AML-193 (cell line): ENCODE results near the gene TUBGCP6.
"Not testable (repeated sequence)": the region's sequence is repeated elsewhere in the genome, so short reads cannot be mapped to it uniquely, and the experiment has no call there.

Source experiments
- DNase-seq, 2 experiments: peaks; one replicate each; lab custom pipeline; 2025; lab: John Stamatoyannopoulos, UW

Gene TUBGCP6

DNA sequence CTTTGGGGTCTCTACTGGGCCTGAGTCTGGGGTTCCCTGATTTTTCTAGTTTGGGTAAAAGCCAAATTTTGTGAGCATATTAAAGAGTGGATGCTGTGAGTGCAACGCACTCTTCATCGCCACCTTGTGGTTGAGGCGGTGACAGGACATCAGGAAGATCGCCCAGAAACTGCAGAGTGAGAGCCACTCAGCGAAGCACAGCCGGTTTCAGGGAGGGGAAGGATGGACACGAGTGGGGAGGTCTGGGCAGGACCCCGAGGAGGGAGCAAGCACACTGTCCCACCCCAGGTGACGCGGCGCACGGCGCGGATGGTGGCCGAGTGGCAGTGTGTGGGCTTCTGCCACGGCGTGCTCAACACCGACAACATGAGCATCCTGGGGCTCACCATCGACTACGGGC, 34.9 kb downstream of the TUBGCP6 start:
- DNase-seq: peak; percentile 39 to 61

DNA sequence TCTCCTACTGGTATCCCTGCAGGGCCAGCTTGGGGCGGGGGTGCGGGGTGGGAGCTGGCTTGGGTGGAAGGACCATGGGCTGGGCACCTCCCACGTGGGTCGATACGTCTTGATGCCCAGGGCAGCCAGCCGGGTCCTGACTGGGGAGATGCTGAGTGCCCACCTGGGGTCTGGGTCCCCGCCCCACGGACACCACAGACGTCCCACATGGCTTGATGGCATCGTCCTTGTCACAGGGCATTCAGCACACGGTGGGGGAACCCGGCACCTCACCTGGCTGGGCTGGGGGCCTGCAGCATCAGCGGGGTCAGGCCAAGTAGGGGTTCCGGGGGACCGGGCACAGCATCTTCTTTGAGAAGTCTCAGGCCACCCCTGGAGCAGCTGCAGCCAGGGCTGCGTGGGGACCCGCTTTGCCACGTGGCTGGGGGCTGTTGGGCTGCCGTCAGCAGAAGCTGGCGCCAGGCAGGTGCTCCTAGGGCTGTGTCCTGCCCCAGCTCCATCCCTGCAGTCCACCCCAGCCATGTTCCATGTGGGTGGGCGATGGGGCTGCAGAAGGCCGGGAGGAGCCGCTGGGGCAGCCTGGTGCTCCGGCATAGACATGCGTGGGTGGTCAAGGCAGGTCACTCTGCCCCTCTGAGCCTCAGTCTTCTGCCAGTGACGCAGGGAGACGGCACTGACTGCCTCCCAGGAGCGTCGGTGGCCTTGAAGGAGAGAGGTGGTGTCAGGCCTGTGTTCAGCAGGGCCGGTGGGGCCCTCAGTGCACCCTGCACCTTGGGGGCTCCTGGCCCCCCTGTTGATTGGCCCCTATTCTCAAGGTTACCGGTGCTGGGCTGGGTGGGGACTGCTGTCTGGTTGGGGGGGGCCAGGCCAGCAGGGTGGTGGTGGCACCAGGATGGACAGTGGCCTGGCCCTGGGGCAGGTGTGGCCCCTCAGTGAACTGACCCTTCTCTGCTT, 35.6 kb downstream of the TUBGCP6 start:
- no peak for DNase-seq

DNA sequence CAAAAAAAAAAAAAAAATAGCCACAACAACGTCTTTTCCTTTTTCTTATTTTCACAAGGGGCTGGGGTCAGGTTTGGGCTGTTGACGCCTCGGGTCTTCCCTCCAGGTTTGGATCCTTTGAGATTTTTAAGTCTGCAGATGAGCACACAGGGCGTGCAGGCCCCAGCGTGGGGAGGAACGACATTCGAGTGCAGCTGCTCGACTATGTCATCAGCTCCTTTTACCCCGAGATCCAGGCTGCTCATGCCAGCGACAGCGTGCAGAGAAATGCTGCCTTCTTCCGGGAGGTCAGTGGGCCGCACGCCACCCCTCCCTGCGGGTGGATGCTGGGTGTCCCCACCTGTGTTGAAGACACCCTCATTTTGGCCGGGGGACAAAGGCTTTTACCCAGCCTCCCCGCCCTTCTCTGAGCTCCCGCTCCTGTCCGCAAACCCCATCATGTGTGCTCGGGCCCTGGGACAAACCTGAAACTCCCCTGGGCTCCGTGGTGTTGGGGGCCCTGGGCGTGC, 36.3 kb downstream of the TUBGCP6 start:
- DNase-seq: no peak

DNA sequence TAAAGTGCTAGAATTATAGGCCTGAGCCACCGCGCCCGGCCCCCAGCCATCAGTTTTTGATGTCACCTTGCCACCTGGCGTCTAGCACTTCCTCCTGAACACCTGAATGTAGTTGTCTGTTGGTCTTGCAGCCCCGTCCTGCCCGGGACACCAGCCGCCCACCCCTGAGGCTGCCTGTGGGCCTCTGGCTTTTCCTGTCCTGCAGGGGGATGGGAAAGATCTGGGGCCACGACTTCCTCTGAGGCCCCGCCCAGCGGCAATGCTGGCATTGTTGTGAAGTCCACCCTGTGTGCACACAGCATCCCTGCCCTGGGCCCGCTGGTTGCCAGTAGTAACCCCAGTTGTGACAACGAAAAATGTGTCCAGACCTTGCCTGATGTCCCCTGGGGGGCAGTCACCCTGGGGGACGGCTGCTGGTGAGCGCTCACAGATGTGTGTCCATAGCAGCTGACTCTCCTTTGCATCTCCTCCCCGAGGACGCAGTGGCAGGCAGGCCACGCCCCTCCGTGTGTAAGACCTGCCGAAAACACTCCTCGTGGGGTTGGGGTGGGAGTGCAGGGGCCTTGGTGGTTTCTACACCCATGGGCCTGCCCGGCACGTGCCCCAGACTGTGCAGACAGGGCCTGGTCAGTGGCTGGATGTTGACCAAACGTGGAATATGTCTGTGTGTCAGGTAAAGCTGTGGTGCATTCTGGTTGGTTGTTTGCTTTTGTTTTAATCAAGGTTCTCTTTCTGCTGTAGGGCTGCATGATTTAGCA, 37.3 kb downstream of the TUBGCP6 start:
- no peak for DNase-seq

DNA sequence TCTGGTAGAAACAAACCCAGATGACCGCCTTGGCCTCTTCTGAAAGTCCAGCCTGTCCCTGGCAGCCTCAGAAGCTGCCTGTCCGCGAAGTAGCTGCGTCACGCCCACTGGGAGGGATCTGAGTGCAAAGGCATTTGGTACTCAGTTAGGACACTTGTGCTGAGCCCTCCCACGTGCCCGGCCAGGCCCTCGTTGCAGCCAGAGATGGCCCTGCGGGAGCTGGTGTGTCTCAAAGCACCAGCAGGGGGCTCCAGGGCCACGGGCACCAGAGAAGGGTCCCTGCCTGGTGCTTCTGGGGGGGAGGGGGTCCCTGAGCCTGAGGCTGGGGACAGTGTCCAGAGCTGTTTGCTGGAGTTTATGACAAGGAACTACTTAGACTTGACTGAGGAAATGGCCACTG, 38.2 kb downstream of the TUBGCP6 start:
- no peak for DNase-seq

DNA sequence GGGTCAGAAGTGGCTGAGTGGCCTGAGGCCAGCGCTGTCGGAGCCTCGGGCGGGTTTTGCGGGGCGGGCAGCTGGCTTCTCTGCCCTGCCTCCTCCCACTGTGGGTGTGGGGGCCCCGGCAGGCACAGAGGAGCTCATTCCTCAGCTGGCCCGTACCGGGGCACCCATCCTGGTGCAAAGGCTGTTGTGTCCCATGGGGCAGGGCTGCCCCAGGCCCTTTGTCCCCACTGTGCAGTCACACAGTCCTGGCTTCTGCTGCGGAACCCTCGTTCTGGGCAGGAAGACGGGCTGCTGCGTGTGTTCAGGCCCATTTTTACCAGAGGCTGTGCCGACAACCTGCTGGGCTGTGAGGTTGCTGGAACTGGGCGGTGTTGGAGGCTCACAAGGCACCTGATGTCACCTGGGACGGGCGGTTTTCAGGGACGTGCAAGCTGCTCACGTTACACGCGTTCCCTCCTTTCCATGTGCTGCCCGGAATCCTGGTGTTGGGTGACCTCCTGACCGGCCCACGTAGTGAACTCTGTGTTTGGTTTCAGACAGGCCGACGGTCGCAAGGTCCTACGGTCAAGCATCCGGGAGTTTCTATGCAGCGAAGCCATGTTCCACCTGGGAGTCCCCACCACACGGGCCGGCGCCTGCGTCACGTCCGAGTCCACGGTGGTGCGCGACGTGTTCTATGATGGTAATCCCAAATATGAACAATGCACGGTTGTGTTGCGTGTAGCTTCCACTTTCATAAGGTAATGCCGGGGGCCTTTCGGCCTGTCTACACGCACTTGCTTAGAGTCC, 38.8 kb downstream of the TUBGCP6 start:
- DNase-seq: no peak

DNA sequence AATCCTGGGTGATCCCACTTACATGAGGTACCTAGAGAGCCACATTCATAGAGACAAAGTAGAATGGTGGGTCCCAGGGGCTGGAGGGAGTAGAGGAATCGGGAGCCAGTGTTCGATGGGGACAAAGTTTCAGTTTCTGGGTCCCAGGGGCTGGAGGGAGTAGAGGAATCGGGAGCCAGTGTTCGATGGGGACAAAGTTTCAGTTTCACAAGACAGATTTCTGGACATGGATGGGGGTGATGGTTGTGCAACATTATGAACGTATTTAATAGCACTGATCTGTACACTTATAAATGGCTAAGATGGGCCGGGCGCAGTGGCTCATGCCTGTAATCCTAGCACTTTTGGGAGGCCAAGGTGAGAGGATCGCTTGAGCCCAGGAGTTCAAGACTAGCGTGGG, 39.8 kb downstream of the TUBGCP6 start:
- DNase-seq: not testable (repeated sequence)

DNA sequence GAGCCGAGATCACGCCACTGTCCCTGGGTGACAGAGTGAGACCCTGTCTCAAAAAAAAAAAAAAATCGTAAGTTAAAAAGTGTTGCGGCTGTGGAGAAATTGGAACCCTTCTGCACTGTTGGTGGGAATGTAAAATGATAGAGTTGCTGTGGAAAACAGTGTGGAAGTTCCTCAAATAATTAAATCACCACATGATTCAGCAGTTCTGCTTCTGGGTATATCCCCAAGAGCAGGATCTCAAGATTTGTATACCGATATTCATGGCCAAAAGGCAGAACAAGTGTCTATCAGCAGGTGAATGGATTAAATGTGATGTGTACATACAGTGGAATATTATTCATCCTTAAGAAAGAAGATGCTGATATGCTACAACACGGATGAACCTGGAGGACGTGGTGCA, 40.3 kb downstream of the TUBGCP6 start:
- DNase-seq: no peak

DNA sequence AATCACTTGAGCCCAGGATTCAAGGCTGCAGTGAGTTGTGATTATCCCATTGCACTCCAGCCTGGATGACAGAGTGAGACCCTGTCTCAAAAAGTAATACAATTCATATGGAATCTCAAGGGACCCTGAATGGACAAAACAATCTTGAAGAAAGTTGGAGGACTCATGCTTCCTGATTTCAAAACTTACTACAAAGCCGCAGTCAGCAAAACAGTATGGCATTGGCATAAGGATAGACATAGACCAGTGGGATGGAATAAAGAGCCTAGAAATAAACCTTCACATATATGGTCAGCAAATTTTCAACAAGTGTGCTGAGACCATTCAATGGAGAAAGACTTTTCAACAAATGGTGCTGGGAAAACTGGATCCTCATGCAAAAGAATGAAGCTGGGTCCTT, 41.5 kb downstream of the TUBGCP6 start:
- DNase-seq: no peak

DNA sequence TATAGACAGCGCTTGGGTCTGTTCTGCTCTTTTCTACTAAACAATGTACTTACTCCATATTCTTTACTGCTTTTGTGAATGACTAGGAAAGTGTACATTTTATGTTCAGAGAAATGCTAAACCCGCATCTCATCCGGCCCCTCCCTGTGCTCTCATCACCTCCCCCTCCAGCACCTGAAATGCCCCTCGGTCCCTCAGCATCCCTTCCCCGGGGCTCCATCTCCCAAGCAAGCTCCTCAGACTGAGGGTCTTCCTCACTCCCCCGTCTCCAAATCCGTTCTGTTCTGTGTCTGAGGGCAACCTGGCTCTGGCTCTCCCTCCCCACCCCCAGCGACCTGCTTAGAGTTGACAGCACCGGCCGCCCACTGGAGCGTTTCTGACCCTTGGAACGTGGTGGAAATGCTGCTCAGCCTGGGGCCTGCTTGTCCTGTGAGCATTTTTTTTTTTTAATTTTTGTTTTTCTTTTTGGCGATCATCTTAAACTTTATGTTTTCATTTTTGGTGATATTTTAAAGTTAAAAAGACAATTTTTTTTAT, 42.6 kb downstream of the TUBGCP6 start:
- no peak for DNase-seq

DNA sequence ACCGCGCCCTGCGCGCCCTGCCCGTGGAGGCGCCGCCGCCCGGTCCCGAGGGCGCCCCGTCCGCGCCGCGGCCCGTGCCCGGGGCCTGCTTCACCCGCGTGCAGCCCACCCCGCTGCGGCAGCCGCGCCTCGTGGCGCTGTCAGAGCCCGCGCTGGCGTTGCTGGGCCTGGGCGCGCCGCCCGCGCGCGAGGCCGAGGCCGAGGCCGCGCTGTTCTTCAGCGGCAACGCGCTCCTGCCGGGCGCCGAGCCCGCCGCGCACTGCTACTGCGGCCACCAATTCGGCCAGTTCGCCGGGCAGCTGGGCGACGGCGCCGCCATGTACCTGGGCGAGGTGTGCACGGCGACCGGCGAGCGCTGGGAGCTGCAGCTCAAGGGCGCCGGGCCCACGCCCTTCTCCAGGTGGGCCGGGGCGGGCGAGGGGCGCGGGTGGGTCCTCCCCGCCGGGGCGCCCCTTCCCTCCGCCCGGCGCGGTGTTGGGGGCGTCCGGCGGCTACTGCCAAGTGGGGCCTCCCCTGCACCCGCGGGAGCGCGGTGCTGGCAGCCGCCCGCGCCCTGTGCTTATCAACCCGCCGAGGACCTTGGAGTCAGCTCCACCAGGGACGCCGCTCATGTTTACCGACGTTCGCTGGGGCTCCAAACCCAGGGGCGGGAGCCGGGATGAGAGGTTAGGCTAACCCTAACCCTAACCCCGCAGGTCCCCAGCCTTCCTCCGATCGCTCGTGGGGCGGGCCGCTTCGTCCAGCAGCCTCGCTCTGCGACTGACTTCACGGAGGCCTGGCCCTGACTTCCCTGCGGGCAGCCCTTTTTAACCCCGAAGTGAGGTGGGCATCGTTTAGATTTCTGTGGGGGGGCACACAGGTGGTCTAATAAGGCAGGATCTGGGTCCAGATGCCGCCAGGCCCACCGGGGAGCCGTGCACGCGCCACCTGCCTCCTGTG, 43.4 kb downstream of the TUBGCP6 start:
- no peak for DNase-seq

DNA sequence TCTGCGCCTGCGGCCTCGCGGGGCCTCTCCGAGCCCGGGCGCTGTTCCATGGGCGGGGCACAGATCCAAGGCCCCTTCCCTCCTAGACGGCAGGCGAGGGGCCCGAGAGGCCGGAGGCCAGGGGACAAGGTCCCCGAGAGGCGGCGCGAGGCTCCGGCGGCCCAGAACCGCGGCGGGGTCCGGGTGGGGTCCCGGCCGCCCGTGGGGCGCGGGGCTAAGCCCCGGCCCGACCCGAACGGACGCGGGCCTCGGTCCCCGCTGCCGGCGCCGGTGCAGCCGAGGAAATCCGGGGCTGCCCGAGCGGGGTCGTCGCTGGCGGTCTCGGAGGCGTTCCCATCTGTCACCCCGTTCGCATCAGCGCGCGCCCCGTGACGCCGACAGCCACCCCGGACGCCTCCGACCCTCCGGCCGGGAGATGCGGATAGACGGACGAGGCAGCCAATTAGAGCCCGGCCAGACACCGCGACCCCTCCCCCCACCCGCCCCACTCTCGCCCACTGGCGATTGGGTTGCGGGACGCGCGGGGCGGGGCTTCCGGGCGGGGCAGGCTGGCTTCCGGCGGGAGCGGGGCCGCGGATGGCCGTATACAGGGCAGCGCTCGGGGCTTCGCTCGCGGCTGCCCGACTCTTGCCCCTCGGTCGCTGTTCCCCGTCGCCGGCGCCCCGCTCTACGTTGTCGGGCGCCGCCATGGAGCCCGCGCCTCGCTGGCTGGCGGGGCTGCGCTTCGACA, 44.2 kb downstream of the TUBGCP6 start, which contains the start of gene SELENOO:
Gene SELENOO (plus strand): TSS at position 551 of the 730 bp plus-strand sequence. CDS start 26 bp downstream, at position 577.
- DNase-seq: peak; percentile 76

DNA sequence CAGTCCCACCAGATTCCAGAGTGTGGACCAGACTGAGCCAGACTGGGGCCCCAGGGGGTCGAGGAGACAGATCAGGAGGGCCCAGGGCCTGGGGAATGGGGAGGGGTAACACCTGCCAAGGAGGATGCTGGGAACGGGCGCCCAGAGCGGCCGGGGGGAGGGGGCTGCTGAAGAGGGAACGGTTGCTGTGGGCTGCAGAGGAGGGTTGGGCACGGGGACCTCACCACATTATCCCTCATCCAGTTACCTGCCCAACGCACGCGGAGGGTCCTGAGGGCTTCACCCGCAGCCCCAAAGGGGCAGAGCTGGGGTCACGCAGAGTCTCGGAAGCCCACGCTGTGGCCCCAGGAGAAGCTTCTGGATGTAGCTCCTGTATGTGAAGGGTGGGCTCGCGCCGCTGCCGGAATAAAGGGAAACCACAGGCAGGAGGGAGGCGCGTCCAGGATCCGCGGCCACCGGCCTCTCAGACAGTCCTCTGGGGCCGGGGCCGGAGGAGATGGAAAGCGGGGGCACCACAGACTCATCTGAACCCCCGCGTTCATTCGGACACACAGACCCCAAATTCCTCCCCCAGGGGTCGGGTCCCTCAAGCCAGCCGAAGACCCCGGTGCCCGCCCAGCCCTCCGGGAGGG, 44.9 kb downstream of the TUBGCP6 start:
- no peak for DNase-seq

DNA sequence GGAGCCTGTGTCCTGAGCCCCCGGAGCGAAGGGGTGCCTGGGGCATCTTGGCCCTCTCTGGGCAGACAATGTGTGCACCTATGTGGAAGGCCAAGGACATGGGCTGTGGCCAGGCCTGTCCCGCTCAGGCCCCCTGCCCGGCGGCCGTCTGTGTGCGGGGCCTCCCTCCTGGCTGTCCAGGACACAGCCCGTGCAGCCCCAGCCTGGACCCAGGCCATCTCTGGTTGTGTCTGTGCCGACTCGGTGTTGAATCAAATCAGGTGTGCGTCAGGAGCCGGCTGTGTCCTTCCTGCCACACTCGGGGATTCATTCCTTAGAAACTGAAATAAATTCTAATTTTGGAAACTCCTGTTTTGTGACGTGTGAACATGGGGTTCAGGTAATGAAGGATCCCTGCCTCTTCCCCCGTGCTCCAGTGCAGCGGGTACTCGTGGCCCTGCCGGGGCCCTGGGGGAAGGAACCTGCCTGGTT, 45.5 kb downstream of the TUBGCP6 start:
- DNase-seq: no peak

DNA sequence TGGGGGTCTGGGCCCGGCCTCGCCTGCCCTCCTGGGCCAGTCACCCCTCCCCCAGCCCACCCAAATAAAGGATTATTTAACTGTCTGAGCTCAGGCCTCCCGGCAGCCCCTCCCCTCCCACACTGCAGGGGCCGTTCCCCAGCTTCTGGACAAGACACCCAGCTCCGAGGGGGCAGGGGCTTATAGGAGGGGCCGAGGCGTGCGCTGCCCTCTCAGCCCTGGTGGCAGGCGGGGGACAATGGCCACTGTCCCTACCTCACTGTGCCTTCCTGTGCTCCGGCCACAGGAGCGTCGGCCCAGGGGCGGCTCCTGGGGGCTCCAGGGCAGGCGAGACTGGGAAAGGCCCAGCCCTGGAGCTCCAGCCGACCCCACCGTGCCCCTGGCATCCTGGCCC, 46.2 kb downstream of the TUBGCP6 start:
- DNase-seq: no peak

DNA sequence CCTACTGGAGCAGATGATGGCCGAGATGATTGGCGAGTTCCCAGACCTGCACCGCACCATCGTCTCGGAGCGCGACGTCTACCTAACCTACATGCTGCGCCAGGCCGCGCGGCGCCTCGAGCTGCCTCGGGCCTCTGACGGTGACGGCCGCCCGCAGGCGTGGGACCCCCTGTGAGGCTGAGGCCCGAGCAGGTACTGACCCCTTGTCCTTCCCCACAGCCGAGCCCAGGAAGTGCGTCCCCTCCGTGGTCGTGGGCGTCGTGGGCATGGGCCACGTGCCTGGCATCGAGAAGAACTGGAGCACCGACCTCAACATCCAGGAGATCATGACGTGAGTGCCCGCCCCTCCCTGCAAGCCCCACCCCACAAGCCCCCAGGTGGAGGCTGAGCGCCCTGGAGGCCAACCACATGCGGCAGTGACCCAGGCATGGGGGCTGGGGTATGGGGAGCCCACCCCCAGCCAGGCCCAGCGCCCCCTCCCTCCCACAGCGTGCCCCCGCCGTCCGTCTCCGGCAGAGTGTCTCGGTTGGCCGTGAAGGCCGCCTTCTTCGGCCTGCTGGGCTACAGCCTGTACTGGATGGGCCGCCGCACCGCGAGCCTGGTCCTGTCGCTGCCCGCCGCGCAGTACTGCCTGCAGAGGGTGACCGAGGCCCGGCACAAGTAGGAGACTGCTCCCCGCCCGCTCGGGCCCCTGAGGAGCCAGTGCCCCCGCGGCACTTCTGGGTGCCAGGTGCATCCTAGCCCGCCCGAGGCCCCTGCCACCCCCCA, 46.8 kb downstream of the TUBGCP6 start:
- DNase-seq: no peak

DNA sequence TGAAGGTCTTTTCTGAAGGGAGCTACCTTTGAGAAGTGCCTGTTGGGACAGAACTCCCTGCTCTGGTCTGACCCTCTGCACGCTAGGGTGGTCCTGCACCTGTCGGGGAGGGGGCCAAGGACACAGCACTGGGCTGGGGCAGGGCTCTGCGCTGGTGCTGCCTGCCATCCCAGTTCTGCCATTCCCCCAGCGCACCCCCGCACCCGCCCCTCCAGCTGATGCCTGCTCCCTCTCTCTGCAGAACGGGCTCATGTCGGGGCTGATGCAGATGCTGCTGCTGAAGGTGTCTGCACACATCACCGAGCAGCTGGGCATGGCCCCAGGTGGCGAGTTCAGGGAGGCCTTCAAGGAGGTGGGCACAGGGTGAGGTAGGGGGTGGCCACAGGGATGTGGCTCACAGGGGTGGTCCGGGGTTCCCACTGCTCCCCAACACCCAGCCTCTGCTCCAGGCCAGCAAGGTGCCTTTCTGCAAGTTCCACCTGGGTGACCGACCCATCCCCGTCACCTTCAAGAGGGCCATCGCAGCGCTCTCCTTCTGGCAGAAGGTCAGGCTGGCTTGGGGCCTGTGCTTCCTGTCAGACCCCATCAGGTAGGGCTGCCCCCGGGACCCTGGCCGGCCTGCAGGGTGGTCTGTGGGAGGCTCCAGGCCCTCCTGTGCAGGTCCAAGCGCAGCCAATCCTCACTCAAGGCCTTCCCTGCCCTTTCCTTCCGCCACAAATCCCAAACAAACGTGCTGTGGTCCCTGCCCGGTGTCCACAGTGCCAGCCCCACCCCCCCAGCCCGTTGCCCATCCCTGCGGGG, 47.6 kb downstream of the TUBGCP6 start:
- no peak for DNase-seq

DNA sequence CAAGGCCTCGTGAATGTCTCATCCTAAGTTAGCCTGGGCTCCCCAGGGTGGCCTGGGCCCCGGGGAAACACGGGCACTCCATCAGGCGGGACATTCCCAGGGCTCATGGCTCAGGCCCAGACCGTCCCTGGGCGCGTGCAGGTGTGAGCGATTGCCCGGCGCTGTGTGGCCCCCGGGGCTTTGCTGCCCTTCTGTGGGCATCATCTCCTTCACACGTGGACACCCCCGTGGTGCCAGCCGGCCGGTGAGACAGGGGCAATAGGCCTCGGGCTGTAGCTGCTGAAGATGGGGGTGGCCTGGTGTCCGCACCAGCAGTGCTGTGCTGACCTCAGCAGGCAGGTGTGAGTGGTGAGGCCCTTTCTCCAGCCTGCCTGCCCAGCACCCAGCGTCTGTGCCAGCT, 48.6 kb downstream of the TUBGCP6 start:
- no peak for DNase-seq
